Endothelial cell of coronary artery (primary cell): Measurements from ENCODE around the gene CARD9. TPM values are rescaled to one million over a fixed set of nuclear protein-coding genes. Genes with fewer than 3 reads are reported as not detected.

Experiments used
- total RNA-seq: library from RNA; depleted of rRNA; stranded (reverse); fragments of >200 nt; gene quantifications from 2 replicates; pipeline ENCODE4 v1.2.3, GENCODE V29; 2014

The CARD9 gene, protein sequence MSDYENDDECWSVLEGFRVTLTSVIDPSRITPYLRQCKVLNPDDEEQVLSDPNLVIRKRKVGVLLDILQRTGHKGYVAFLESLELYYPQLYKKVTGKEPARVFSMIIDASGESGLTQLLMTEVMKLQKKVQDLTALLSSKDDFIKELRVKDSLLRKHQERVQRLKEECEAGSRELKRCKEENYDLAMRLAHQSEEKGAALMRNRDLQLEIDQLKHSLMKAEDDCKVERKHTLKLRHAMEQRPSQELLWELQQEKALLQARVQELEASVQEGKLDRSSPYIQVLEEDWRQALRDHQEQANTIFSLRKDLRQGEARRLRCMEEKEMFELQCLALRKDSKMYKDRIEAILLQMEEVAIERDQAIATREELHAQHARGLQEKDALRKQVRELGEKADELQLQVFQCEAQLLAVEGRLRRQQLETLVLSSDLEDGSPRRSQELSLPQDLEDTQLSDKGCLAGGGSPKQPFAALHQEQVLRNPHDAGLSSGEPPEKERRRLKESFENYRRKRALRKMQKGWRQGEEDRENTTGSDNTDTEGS
- 0.27 and 0.28 TPM in 2 replicates for total RNA-seq

DNA sequence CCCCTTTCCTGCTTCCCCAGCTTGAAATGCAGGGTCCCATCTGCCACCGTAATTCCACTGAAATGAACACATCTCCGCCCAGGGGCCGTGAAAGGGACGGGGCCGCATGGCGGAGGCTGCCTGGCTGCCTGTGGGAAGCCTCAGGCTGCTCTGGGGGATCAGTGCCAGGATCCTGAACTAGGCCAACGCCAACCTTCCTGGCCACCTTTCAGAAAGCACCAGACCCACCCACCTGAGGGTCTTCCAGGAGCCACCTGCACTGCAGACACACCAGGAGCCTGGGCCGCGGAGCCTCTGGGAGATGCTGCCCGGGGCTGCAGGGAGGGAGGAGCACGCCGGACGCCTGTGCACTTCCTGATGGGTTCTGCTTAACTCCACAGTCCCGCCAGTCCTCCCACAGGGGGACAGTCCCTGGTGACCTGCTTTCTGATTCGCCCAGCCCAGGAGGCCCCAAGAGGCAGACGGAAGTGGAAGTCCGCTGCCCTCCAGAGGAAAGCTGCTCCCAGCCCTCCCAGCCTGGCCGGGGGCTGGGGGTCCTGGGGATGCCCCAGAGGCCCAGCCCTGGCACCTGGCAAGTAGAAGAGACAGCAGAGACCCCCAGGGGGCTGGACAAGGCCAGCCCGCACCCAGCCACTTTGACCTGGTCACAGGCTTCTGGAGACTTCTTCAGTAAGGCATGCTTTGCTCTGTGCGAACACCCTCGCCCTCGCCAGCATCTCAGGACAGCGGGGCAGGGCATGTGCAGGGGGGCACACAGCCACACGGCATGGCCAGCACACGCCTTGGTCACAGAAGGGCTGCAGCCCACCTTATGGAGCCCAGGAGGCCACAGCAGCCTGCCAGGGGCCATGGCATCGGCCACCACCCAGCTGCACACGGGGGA, at the start of gene CARD9:
TSS of gene CARD9 (minus strand) at position 370 of the 883 bp plus-strand sequence. CDS start 1,591 bp downstream, outside the sequence.

DNA sequence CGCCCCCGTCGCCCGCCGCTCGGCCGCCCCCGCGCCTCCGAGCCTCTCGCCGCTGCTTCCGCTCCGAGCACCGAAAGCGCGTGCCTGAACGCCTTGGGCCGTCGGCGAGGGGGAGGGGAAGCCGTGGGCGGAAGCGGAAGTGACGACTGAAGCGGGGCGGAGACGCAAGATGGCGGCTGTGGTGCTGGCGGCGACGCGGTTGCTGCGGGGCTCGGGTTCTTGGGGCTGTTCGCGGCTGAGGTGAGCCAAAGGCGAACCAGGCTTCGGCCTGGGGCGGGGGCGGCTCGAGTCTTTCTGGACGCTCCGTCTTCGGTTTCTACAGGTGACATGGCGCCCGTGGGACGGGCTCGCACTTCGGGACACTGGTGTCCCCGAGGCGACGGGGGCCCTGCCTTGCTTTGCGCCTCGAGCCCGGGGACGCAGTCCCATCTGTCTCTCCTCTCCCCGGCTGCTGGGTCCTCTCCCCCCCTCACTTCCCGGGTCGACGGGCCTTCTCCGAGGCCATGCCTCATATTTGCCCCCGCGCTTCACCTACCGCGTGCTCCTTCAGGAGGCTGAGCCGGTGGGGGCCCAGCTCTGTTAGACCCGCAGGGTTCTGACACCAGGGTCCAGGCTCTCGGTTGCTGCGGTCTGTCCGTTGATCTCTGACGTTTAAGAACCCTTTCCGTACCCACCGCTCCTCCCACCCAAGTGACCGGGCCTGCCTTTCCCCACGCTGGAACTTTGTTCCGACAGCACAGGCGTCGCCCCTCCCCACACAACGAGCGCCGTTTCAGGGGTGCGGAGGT, 37.2 kb upstream of the CARD9 start, which contains the start of the genes ENTR1 and PMPCA:
TSS of gene ENTR1 (minus strand) at position 115 of the 788 bp plus-strand sequence. CDS start 217 bp downstream, outside the sequence.
TSS of gene PMPCA (plus strand) at position 159 of the 788 bp plus-strand sequence. CDS start at position 170, 11 bp downstream.

GRCh38 chr9:136400038-136400834, 26.8 kb upstream of the CARD9 start, which contains the start of gene SNAPC4:
Gene SNAPC4, minus strand, starts transcription at chr9:136400170. Its CDS starts 1,742 bp downstream, at chr9:136398428.

DNA sequence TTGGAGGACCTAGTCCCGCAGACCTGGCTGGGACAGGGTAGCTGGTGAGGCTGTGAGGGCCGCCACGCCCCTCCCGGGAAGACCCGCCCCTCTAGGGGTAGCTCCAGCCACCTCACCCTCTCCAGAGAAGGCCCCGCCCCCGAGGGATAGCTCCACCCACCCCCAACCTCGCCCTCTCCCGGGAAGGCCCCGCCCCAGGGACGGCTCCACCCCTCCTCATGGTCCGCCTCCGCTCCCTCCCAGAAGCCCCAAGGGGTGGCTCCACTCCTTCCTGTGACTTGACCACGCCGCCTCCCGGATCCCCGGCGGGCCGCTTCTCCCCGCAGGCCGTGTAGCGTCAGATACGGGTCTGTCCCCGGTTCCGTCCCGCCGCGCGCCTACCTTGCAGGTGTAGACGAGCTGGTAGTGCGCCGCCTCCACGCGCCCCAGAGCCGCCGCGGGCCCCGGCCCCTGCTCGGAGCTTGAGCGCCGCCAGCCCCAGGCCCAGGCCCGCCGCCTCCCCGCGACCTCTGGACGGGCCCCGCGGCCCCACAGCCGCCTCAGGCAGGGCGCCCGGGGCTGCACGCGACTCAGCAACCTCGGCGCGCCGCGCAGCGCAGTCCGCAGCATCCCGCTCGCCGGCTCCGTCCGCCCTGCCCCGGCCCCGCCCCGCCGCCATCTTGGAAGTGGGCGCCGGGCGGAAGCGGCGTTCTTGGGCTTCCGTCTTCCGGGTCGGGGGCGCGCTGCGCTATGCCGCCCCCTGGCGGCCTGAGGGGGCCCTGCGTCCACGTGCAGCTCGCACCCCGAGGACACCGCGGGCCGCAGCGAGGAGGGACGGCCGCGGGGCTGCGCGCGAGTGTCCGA, 10.1 kb downstream of the CARD9 start, which contains the start of gene DNLZ:
TSS of gene DNLZ (minus strand) at position 639 of the 843 bp plus-strand sequence. CDS start at position 609, 30 bp downstream.

DNA sequence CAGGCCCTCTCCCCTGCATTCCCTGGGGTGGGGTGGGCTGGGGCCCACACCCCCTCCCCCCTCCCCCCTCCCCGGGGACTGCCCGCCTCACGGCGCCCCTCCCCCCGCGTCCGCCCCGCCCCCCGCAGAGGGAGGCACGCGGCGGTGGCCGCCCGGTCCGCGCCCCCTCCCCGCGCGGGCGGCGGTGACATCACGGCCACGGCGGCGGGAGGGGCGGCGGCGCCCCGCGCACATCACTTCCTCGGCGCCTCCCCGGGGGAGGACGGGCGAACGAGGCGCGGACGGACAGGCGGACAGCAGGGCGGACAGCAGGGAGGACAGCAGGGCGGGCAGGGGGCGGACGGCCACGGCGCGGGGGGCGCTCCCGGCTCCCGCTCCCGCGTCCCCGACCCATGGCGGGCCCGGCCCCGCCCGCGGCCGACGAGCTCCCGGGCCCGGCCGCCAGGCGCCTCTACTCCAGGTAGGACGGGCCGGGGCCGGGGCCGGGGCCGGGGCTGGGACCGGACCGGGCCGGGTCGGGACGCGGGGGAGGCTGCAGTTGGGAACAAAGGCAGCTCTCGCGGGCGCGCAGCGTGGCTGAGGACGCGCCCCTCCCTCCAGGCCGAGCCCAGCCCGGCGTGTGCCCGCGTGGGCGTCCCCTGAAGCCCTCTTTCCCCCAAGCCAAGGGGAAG, 46.0 kb downstream of the CARD9 start, which contains the start of gene GPSM1:
TSS of gene GPSM1 (plus strand) at position 236 of the 671 bp plus-strand sequence. CDS start at position 393, 157 bp downstream.

Other genes starting within 250 kb of the CARD9 start
- not detected in 2 replicates for gene LHX3, start 168.5 kb downstream of the CARD9 start, total RNA-seq
- 9.4 and 14.5 TPM in 2 replicates for gene QSOX2, start 127.9 kb downstream of the CARD9 start, total RNA-seq
- not detected in 2 replicates for gene CCDC187, start 69.6 kb downstream of the CARD9 start, total RNA-seq
- gene GPSM1, start 46.1 kb downstream of the CARD9 start, total RNA-seq = 24.7 and 34.4 TPM in 2 replicates
- gene DNLZ, start 9.9 kb downstream of the CARD9 start, total RNA-seq = 9.3 and 19.3 TPM in 2 replicates
- gene SNAPC4, start 26.5 kb upstream of the CARD9 start, total RNA-seq = 8.4 and 8.7 TPM in 2 replicates
- 30.4 and 31.4 TPM in 2 replicates for gene ENTR1, start 36.9 kb upstream of the CARD9 start, total RNA-seq
- gene PMPCA, start 37.0 kb upstream of the CARD9 start, total RNA-seq = 42.4 and 47.2 TPM in 2 replicates
- gene INPP5E, start 66.2 kb upstream of the CARD9 start, total RNA-seq = 4.9 and 6.5 TPM in 2 replicates
- gene SEC16A, start 109.4 kb upstream of the CARD9 start, total RNA-seq = 17.7 and 24.4 TPM in 2 replicates
- 109 and 129 TPM in 2 replicates for gene NOTCH1, start 172.4 kb upstream of the CARD9 start, total RNA-seq